Measurements from ENCODE around the gene ZNF263. TPM values are rescaled to one million over a fixed set of nuclear protein-coding genes. Genes with fewer than 3 reads are reported as not detected.

The ZNF263 gene
- total RNA-seq, 1 experiment from 2014 or later, result 38.8 TPM

DNA sequence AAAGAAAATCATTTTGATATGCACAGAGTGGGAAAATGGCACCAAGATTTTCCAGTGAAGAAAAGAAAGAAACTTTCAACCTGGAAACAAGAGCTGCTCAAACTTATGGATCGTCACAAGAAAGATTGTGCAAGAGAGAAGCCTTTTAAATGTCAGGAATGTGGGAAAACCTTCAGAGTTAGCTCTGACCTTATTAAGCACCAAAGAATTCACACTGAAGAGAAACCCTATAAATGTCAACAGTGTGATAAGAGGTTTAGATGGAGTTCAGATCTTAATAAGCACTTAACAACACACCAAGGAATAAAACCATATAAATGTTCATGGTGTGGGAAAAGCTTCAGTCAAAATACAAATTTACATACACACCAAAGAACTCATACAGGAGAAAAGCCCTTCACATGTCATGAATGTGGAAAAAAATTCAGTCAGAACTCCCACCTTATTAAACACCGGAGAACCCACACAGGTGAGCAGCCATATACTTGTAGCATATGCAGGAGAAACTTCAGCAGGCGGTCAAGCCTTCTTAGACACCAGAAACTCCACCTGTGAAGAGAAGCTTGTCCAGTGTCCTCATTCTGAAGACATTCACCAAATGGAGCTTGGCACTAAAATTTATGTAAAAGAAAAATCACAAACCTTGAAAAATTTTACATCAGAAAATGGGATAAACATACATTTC lies 34.2 kb downstream of the ZNF263 start:
- peak; percentile 25 for DNase-seq (ENCODE audit: low read depth)

DNA sequence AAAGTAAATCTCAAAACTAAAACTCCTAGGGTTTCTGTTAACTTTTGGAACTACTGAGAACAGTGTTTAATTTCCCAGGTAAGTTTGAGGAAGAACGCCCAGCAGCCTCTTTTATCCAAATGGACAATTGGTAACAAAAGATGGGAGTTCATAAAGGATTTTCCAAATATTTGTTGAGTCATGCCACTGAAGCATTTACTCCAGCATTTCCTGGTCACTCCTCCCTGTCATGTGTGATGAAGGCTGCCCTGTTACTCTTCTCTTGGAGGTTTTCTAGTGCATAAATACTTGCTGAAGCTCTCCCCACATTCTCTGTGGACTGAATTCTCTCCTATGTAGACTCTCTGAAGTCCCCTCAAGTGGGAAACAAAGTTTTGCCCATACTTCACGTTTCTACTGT lies 38.5 kb downstream of the ZNF263 start:
- DNase-seq (ENCODE audit: low read depth), result no peak

DNA sequence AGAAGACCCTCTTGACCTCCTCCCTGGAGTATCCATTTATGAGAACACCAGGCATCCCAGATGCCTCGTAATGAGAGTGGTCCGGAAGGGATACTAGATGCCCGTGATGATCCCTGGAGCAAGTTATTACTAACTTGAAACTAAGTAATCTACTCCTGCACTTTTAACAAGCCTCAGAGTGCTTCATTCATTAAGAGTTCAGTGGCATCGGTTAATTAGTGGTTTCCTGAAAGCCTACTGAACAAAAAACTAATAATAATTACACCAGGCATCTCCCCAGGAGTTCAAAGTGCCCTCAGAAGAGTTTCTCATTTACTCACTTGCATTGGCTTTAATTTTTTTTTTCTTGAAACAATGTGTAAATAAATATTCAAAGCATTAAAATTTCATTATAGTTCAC lies 44.2 kb downstream of the ZNF263 start:
- DNase-seq (ENCODE audit: low read depth), result no peak

DNA sequence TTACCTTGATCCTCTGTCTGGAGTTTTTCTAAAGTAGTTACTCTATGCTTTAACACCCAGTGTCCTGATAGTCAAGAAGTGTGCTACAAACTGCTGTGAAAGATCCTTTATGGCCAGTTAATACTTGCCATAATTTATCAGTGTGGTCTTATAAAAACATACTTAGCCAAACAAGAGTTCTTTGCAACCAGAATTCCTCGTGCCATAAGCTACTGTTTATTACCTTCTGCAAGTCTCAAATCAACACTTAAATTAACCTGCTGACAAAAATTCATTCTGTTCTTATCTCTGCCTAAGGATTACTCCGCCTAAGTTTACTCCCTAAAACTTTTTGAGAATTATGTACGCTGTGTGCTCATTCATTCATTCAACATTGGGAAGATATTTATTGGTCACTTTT lies 44.8 kb downstream of the ZNF263 start:
- no peak for DNase-seq (ENCODE audit: low read depth)

DNA sequence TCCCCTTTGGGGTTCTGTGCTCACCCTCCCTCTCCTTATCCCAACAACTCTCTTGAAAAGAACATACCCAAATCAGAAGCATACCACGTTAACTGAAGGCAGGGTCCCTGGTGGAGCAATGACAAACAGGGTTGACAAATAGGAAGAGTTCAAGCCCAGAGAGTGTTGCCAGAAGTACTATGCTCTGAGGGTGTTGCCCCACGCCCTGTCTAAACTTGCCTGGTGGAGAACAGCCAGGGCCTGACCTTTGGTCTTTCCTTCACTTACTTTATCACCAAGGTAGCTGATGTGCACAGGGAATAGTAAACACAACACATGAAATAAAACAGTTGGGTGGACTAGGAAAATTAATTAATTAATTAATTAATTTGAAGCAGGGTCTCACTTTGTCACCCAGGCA lies 45.4 kb downstream of the ZNF263 start:
- DNase-seq (ENCODE audit: low read depth), result no peak

Other genes starting within 250 kb of the ZNF263 start
- gene BICDL2, start 246.5 kb upstream of the ZNF263 start, total RNA-seq (2014; rRNA removed; shearing (Covaris generic)), result not detected in 2 replicates
- gene MMP25, start 236.9 kb upstream of the ZNF263 start, total RNA-seq (2014; rRNA removed; shearing (Covaris generic)), result 0.05 and 0.20 TPM in 2 replicates
- gene IL32, start 217.9 kb upstream of the ZNF263 start, total RNA-seq (2014; rRNA removed; shearing (Covaris generic)), result 1.6 and 2.5 TPM in 2 replicates
- not detected in 2 replicates for gene ZSCAN10, start 184.2 kb upstream of the ZNF263 start, total RNA-seq (2014; rRNA removed; shearing (Covaris generic))
- 15.3 and 16.6 TPM in 2 replicates for gene ZNF205, start 170.9 kb upstream of the ZNF263 start, total RNA-seq (2014; rRNA removed; shearing (Covaris generic))
- gene ZNF213, start 148.5 kb upstream of the ZNF263 start, total RNA-seq (2014; rRNA removed; shearing (Covaris generic)), result 3.8 and 4.6 TPM in 2 replicates
- gene OR1F1, start 95.3 kb upstream of the ZNF263 start, total RNA-seq (2014; rRNA removed; shearing (Covaris generic)), result not detected in 2 replicates
- gene ZNF200, start 48.3 kb upstream of the ZNF263 start, total RNA-seq (2014; rRNA removed; shearing (Covaris generic)), result 12.5 and 13.2 TPM in 2 replicates
- 0.03 TPM in 1 of 2 replicates, not detected in the other for gene MEFV, start 26.9 kb upstream of the ZNF263 start, total RNA-seq (2014; rRNA removed; shearing (Covaris generic))
- gene TIGD7, start 21.9 kb downstream of the ZNF263 start, total RNA-seq (2014; rRNA removed; shearing (Covaris generic)), result 2.8 and 3.1 TPM in 2 replicates
- gene ZNF75A, start 22.0 kb downstream of the ZNF263 start, total RNA-seq (2014; rRNA removed; shearing (Covaris generic)), result 12.2 and 16.9 TPM in 2 replicates
- not detected in 2 replicates for gene OR2C1, start 72.4 kb downstream of the ZNF263 start, total RNA-seq (2014; rRNA removed; shearing (Covaris generic))
- 13.5 and 15.3 TPM in 2 replicates for gene ZSCAN32, start 117.5 kb downstream of the ZNF263 start, total RNA-seq (2014; rRNA removed; shearing (Covaris generic))
- 9.7 and 15.1 TPM in 2 replicates for gene ZNF174, start 117.7 kb downstream of the ZNF263 start, total RNA-seq (2014; rRNA removed; shearing (Covaris generic))
- 1.4 and 2.1 TPM in 2 replicates for gene ZNF597, start 160.0 kb downstream of the ZNF263 start, total RNA-seq (2014; rRNA removed; shearing (Covaris generic))
- 11.9 and 23.5 TPM in 2 replicates for gene NAA60, start 160.2 kb downstream of the ZNF263 start, total RNA-seq (2014; rRNA removed; shearing (Covaris generic))
- not detected in 2 replicates for gene C16orf90, start 212.0 kb downstream of the ZNF263 start, total RNA-seq (2014; rRNA removed; shearing (Covaris generic))
- 8.7 and 14.2 TPM in 2 replicates for gene CLUAP1, start 217.5 kb downstream of the ZNF263 start, total RNA-seq (2014; rRNA removed; shearing (Covaris generic))